HG02938 (cell line): ENCODE data around the gene DCAF8.

Source experiments
- ATAC-seq: cut with Tn5 transposase; IDR thresholded peaks from one replicate; pipeline ENCODE4 v1.9.1; 2021; ENCODE audit warnings: mild to moderate bottlenecking, moderate library complexity; ENCODE audit not compliant: unreplicated experiment

Gene DCAF8

GRCh38 chr1:160264795-160265307, 2.5 kb upstream of the DCAF8 start:
- ATAC-seq: no peak

- ATAC-seq: peak; percentile 39
Measured at GRCh38 chr1:160261556-160261892, 825 bp downstream of the DCAF8 start.

- ATAC-seq: no peak
Measured at GRCh38 chr1:160260406-160261382, 1.7 kb downstream of the DCAF8 start.

DNA sequence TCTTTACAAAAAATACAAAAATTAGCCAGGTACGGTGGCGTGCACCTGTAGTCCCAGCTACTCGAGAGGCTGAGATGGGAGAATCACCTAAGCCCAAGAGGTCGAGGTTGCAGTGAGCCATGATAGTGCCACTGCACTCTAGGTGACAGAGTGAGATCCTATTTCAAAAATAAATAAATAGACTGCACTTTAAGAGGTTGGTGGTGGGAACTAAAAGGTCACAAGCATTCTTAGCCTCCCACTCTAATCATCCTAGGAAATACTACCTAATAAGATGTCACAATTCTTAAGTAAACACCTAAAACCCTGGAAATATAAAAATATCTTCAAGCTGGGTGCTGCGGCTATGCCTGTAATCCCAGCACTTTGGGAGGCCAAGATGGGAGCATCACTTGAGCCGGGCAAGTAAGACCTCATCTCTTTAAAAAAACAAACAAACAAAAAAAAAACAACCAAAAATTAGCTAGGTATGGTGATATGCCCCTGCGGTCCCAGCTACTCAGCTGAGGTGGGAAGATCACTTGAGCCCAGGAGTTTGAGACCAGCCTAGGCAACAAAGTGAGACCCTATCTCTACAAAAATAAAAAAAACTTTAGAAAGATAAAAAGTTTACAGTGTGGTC, 4.1 kb downstream of the DCAF8 start:
- ATAC-seq: no peak

- no peak for ATAC-seq
Measured at GRCh38 chr1:160257411-160258015, 4.8 kb downstream of the DCAF8 start.

DNA sequence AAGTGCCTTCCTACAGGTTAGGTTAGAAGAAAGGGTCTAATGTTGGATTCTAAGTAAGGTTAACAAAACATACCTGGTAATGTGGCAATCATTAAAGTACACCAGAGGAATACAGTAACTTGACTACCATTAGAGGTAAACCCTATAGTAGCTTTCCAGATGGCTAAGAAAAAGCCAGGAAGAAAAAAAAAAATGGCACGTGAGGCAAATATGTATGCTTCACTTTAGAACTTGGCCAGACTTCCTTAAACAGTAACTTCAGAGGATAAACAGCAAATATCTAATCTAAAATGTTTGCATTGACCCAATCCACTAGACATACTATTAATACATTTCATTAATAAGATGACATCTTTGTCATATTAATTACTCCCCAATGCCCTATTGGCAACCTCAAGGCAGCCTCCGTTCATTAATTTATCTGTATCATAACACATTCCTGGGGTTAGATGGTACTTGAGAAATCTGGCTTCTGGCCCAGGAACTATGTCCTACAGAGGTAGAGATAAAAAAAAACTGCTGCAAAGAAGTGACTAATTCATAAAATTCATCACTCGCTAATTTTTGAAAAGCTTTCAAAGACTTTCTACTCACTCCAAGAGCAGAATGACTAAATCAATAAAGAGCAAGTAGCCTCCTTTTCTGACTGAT, 5.8 kb downstream of the DCAF8 start:
- no peak for ATAC-seq

- no peak for ATAC-seq
Measured at GRCh38 chr1:160255781-160256300, 6.5 kb downstream of the DCAF8 start.

DNA sequence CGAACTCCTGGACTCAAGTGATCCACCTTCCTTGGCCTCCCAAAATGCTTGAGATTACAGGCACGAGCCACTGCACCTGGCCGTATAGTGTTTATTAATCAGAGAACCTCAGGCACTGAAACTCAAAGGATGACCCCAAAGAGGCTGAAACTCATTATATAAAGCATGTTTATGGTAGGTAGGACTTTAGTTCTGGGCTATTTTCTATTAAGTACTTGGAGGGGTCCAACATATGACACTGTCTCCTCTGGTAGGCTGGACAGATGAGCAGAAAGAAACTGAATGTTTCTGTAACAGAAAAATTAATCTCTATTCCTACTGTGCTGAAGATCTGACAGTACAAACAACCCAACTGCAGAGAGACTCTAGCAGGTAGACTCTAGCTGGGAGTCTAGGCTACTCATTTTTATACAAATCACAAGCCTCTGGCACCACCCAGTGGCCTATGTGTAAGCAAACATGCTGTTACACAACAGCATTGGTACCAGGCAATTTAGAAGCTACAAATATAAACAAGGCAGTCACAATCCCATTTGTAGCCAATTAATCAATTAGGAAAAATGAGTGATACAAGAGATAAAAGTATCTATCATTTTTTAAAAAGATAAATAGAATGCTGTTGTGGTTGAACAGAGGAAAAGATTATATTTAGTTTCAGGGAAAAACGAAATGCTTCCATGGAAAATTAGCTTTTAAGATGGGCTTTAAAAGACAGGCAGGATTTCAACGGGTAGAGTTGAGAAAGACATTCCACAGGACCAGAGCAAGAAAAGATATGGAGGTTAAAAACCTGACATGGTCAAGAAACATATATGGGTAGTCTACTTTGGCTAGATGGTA, 10.4 kb downstream of the DCAF8 start:
- ATAC-seq: no peak

DNA sequence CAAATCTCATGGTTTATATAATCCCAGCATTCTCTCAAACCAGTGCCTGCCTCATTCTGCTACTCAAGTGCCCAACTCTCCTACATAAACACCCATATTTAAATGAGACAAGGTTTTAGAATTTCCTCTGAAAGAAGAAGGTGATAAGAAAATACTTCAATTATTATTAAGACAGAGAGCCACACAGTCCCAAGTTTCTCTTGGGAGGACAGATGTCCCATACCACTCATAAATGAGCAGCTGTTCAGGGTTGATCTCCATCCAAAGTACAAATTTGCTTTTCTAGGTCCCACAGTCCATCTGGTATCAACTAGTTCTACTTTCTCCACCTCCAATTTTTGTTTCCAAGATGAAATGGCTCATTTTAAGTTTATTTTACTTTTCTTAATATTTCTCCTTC, 11.3 kb downstream of the DCAF8 start:
- no peak for ATAC-seq

GRCh38 chr1:160247053-160247452, 15.3 kb downstream of the DCAF8 start:
- no peak for ATAC-seq

- no peak for ATAC-seq
Measured at GRCh38 chr1:160245434-160245833, 16.9 kb downstream of the DCAF8 start.

GRCh38 chr1:160244209-160244608, 18.1 kb downstream of the DCAF8 start:
- no peak for ATAC-seq

GRCh38 chr1:160243767-160244166, 18.6 kb downstream of the DCAF8 start:
- no peak for ATAC-seq

DNA sequence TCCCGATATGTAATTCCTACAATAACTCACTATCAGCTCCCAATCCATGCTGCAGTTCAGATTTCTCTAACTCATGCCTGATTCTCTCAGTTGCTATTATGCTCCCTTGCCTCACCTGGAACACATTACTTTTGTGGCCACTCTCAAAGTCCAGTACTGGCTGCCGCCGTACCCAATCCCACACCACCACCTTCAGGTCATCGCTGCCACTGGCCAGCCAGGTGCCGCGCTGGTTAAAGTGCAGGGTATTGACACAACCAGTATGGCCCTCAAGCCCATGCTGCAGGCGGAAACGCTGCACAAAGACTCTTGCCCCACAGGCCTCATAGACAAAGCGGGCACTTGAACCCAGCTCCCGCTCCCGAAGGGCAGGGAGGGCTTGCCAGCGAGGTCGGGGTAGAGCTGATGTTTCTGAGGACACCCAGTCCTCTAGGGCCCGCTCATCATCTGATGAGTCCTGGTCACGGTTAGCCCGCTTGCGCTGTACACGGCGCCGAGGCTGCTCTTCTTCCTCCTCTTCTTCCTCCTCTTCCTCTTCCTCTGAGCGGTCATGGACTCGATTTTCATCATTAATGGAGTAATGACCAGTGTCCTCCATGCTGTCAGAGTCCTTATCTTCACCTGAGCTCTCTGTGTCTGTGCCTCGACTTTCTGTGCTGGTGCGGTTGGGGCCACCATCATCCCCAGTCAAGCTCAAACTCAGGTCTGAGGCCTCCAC, 22.6 kb downstream of the DCAF8 start:
- no peak for ATAC-seq

DNA sequence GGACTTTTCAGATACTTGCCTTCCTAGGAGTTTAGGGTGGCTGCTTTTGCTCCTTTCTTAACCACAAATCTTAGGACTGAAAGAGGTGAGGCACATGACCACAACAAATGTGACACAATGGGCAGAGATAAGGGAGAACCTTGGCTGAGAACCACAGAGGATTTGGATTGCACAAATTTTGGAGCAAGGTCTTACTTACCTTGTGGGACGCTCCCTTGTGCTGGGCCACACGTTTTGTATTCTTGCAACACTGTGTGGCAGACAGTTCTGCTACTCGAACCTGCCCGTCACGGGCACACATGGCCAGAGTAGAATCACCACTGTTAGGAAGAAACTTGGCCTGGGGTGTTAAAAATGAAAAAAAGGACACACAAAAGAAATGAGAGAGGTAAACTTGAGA, 23.9 kb downstream of the DCAF8 start:
- no peak for ATAC-seq

- ATAC-seq: no peak
Measured at GRCh38 chr1:160237558-160237957, 24.8 kb downstream of the DCAF8 start.

DNA sequence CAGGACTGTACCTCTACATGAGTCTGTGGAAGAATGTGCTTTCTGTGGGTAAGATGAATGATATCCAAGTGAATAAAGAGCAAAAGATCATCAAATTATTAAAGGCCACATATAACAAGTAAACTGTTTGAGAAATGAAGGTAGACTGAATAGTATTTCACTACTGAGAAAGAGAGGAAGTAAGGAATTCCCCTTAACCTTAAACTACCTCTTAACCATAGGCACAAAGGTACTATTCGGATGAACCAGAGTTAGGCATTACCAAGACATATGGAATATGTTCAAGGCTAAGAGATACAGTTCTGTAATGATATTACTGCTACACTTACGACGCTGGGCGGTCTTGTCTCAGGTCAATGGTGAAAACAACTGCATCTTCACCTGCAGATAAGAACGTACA, 25.5 kb downstream of the DCAF8 start:
- no peak for ATAC-seq

DNA sequence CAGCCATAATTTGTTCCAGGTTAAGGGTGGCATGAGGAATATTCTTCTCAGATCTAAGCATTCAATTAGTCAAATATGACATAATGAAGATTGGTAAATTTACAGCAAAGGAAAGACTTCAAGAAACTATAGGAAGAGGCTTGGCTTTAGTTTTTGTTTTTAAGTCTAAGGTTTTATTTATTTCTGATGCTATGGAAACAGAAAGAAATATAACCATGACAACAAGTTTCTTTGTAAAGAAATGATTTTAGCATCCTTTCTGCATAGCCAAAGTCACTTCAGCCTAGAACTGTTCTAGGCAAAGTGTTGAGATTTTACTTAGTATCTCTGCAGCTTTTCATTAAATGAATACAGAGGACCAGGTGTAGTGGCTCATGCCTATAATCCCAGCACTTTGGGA, 29.4 kb downstream of the DCAF8 start:
- ATAC-seq: no peak

DNA sequence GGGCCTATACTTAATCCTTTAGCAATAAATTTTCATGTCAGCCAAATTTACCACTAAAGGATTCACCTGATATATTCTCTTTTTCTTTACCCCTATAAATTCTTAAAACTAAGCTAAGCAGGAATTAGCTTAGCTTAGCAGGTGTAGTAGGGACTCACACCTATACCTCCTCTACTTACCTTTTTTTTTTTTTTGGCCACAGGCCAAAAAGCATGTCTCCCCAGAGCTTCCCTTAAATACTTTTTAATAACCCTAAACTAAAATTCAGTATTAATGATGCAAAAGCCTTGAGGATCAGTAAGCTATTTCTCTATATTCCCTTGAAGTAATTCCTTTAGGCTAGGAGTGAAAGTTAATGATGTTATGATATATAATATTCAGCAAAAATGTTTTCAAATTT, 33.9 kb downstream of the DCAF8 start:
- no peak for ATAC-seq
